NCI-H2171 treated with DMSO at 0.1 percent for 48 hours (cell line): ENCODE results near the gene PRDM16.

Experiments
- DNase-seq: peaks from one replicate; lab custom pipeline; 2025; lab: John Stamatoyannopoulos, UW

Gene PRDM16

DNA sequence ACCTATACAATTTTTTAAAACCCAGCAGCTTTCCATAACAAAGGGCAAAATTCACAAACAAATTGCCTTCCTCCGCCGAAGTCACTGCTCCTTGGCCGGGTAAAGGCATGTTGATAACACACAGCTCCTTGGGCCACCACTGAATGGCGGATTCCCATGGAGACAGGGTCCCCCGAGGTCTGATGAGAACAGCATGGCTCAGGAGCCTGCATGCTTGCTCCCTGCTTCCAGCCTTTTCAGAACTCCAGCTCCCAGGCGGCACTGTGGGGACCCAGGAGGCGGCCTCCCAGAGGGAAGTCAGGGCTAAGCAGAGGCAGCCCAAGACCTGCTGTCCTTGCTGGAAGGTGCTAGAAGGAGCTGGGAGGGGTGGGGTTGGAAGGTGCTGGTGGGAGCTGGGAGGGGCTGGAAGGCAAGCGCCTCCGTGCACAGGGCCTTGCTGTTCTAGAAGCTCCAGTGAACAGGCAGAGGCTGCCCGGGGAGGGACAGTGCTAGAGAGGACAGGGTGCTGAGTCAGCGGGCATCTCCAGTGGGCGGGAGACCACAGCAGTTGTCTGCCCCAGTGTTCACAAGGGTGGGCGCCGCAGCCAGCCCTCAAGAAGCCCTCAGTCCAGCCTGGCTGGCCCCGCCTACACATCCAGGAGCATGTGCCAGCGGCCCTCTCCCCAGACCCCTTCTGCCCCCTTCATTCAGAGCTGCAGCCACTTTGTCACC is 35.1 kb downstream of the PRDM16 start:
- DNase-seq, result no peak

DNA sequence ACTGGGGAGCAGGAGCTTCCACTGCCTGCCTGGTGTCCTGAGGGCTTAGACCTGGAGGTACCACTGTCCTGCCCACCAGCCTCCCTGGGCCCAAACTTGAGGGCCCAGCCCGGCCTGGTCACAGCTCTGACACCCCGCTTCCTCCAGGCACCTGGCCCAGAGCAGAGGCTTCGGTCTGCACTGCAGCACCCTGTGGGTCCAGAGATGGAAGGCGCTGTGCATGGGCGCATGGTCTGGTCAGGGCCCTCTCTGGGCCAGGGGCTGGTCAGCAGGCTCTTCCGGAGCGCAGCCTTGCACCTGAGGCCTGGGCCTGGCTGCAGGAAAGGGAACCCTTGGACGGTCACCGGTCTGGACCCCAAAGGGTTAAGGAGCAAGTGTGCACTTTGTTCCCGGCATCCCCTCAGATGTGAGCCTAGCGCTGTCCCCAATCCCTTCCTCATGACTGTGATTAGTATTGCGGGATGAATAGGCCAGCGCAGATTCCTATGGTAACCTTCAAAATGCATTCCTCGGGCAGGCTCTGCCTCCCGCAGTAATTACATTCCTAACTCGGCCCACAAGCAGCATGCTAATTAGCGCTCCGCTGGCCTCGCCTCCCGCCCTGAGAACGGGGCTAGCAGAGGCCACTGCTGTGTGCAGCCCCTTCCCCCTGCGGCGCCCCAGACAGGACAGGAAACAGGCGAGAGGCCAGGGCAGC is 36.3 kb downstream of the PRDM16 start:
- DNase-seq, result no peak

DNA sequence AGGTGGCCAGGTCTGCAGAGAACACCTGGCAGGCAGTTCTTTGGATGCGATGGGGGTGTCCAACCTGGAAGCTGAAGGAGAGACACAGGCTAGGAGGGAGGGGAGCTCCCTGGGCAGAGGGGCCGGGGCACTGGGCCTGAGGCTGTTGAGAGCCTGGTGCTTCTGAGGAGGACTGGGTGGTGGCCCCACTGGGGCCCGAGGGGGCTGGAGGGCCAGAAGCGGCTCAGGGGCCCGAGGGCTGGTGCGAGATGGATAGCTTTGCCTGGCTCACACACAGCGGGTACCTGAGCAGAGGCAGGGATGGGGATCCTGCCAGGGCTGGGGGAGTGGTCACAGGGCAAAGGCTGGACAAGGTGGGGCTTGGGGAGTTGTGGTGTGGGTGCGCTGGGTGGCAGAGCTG is 37.2 kb downstream of the PRDM16 start:
- peak; percentile 86 for DNase-seq

DNA sequence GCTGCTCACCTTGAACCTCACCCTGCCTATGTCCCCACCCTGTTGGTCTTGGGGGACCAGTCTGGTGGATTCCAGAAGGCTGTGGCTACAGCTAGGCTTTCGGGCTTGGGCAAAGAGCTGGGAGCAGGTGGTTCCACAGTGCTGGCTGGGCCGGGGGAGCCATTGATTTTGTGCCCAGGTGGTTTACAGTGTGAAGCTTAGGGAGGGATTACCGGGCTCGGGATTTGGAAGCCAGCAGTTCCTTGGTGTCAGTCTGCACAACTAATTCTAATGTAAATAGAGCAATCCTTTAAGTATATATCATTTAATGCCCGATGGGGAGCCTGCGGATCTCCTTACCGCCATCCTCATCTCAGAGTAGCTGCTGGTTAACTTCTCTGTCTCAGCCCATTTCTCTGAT is 38.2 kb downstream of the PRDM16 start:
- DNase-seq, result no peak

DNA sequence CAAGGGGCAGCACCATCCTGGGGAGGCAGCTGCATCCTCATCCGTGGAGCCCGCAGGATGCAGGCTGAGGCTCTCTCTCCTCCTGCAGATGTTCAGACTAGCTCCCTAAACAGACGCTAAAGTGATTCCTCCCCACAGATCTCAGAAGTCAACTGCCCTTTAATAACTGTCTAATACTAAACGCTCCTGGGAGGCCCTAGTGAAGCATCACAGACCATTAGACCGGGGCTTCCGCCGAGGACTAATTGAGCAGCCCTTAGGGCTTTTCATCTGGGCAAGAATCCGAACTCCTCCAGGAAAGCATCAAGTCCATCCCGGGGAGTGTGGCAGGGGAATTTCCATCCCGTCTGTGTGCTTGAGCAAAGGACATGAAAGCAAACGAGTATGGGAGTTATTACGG is 40.4 kb downstream of the PRDM16 start:
- peak; percentile 16 for DNase-seq

DNA sequence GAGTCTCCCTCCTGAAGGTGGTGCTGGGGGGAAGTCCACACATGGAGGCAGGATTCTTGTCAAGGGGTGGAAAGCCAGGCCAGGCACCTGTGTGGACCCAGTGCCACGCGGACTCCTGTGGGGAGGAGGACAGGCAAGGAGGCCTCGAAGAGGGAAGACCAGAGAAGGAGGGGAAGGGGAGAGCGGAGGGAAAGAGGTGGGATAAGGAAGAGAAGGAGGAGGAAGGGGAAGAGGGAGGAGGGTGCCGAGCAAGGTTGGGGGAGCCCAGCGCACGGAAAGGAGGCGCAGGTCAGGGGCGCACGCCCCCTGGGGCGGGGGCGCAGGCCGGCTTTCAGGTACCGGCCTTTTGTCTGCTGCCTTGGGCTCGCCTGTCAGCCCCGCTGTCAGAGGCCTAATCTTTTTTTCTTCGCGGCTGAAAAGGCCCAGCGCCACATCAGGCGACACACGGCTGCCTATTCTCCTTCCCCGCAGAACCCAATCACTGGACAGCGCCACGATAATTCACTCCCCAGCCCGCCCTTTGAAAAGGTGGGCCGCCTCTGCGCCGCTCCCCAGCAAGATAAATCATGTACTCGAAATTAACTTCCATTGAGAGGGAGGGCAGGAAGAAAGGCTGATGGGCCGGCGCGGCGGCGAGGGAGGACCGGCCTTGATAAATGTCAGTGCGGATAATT is 42.5 kb downstream of the PRDM16 start:
- DNase-seq, result no peak

DNA sequence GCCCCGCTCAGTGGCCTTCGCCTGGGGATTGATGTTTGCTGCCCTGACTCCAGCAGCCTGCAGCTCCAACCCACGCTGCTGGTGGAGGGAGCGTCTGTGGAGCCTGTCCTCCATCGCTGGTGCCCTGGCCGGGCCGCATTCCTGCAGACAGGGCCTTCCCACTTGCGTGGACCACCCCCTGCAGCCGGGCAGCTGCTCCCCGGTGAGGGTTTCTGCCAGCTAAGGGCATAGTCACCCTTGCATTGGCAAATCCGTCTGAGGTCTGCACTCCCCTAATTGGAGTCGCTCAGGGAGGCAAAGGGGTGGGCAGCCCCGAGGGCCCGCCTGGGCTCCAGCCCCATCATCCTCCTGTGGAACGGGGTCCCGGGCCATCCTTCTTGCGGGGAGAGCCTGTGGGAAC is 43.5 kb downstream of the PRDM16 start:
- DNase-seq, result no peak

DNA sequence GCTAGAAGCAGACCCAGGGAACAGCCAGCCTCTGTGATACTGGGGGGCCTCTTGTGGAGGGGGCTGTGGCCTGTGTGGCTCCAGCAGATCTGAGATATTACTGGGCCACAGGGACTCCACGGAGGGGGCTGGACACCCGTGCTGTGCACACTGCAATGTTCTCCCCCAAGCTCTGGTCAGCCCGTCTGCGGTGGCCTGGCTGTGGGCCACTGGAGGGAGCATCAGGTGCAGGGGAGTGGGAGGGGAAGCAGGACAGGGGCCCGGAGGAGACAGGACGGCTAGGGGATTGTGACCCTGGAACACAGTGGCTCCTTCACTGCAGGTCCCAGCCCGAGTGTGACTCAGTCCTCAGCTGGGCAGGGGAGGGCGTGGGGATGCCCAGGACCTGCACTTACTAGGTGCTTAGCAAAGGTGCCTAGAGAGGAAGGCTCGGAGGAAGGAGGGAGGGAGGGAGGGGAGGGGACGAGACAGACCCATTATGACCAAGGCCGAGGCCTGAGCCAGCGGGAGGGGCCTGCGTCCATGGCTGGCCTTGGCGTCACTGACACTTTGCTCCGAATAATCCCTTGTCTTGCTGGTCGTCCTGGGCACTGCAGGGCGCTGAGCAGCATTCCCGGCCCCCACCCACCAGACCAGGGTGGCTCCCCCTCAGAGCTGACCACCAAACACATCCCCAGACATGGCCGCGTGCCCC is 44.2 kb downstream of the PRDM16 start:
- DNase-seq, result no peak

DNA sequence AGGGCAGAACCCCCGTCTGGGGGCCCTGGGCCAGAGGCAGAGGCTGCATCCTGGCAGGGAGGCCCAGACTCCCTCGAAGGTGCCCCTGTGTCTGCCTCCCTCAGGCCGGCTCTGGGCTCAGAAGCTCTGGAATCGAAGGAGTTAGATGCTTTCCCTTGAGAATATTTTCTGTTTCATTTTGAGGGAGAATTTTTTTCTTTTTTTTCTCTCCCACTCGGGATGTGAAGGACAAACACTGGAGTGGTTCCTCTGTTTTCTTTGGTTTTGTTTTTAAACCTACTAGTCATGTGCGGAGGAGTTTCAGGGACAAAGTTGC is 44.7 kb downstream of the PRDM16 start:
- no peak for DNase-seq

DNA sequence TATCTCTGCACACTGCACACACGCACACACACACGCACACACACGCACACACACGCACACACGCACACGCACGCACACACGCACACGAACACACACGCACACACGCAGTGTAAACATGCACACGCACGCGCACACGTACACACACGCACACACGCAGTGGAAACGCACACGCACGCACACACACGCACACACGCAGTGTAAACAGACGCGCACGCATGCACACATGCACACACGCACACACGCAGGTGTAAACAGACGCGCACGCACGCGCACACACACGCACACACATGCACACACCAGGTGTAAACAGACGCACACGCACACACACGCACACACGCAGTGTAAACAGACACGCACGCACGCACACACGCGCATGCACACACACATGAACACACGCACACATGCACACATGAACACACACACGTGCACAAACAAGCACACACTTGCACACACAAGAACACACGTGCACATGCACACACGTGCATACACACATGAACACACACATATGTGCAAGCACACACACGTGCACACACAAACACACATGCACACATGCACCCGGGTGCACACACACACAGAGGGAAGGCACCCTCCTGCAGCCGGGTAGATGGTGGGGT is 45.2 kb downstream of the PRDM16 start:
- no peak for DNase-seq

DNA sequence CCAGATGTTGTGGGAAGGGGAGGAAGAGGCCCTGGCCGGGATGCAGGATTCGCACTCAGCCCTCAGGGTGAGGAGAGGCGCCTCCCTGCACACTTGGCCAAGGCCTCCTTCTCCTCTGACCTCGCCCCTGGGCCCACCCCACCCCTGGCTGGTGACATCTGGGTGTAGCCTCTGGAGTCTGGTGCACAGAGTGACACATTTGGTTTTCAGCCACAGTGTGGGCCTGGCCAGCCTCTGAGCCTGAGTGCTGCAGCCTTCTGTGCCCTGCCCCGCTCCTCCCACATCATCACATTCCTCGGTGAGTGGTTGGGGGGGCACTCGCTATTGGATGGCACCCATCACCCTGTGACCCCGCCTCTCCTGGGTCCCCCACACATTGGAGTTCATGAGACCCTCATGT is 45.8 kb downstream of the PRDM16 start:
- DNase-seq, result no peak

DNA sequence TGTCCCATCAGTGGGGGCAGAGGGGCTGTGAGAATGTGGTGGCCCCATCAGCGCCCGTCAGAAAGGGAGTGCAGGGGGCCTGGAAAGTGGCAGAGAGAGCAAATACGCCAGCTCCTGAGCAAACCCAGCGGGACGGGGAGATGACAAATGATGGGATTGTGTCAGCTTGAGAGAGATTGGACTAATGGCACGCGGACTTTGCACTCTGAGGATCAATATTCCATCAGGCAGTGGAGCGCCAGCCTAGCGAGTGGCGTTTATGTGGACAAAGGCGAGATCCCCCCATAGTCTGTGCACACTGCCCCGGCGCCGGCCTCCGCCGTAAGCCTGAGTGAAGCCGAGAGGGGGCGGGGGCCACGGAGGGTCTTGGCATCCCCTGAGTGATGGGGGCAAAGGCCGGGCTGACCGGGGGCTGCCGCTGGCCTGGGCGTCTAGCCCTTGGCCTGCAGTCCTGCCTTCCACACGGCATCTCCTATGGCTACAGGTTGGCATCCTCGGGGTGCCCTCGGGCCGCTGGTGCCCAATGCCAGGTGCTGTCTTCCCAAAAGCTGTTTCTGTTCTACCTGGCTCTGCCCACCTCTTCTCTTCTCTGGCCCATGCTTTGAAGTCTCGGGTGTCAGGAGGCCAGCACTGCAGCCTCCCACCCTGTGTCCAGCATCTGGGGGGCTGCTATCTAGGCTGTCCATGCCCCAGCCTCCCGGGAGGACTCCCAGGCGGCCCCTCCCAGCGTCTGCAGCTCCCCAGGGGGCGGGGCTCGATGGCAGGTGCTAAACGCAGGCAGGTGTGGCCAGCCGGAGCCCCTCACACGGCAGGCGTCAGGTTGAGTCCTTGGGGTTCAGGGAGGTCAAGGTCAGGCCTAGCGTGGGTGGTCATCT is 46.5 kb downstream of the PRDM16 start:
- no peak for DNase-seq

DNA sequence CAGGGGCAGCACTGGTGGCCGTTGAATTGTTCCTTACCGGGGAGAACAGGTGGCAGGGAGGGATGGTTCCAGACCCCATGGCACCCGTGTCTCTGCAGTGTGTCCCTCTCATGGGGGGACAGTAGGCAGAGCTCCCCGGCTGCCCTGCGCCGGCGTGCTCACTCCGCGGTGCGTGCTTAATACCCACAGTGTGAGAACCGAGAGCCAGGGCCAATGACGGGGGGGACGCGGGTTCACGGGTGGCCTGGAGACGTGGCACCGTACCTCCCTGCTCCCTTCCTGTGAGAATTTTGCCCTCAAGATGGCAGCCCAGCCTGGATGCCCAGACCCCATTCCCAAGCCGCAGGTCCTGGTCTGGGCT is 47.1 kb downstream of the PRDM16 start:
- no peak for DNase-seq

DNA sequence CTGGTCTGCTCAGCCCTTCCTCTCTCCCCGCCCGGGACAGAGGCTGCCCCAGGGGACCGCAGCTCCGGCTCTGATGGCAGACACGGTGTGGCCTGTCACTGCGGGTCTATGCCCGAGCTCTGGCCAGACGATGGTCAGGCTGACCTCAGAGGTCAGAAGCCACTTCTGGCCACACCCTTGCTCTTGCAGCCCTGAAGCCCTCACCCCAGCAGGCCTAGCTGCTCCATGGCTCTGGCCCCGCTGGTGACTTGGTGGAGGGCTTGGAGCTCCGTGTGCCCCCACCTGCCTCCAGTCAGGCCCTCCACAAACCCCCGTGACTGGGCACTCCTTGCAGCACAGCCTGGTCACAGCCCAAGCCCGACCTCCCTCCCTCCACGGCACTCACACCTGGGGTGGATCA is 47.6 kb downstream of the PRDM16 start:
- DNase-seq, result no peak

DNA sequence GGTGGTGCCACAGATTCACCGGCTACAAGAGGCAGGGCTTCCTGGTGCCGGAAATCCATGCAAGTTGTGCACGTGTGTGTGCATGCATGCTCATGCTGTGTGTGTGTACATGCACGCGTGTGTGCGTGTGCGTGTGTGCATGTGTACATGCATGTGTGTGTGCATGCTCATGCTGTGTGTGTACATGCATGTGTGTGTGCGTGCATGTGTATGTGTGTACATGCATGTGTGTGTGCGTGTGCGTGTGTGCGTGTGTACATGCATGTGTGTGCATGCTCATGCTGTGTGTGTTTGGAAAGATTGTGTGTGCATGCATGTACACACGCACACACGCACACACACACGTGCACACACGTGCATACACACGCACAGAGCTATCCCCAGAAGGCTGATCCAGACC is 48.9 kb downstream of the PRDM16 start:
- DNase-seq, result no peak

DNA sequence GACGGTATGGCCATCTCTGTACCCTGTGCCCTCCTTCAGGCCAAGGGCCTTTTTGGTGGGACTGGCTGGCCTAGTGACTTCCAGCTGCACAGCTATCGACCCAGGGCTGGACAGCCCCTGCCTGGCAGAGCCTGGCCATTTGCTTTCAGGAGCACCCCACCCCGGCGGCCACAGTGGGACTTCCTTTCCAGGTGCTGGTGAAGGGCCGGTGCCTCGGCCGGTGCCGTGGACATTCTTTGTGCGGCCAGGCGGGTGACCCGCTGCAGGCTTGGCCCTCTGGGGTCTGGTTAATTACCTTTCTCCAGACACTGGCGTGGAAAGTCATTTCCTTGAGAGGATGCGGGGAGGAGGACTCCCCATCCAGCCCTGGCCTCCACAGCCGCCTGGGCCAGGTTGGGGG is 50.1 kb downstream of the PRDM16 start:
- DNase-seq, result no peak

DNA sequence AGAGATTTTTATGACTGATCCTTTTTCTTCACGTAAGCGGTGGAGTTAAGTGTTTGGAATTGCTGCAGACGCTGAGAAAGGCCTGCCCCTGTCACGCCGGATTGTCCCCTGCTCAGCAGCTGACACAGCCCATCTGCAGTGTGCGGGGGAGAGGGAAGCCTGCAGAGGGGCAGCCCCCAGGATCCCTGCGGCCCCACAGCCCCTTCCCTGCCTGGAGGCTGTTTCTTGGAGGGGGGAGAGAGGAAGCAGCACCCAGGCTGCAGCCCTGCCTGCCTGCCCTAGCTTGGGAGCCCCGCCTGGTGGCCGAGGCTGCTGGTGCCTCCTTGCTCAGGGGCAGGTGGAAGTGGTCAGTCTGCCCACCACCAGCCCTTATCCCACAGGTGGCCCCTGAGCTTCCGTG is 50.7 kb downstream of the PRDM16 start:
- DNase-seq, result no peak

DNA sequence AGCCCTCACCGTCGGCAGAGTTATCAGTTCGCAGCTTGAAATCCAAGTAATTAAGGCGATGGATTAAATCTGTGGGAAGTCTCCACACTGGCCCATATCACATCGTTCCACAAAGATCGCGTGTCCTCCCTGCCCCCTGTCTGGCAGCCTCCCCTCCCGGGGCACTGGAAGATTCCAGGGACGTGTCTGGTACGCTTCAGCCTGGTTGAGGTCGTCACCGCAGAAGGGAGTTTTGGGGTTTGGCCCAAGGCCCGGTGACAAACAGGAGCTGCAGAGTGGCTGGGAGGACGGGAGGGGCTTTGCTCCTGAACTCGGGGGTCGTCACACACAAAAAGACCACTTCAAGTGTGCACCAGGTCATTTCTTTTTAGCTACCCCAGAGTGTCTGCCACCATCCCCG is 51.1 kb downstream of the PRDM16 start:
- DNase-seq, result no peak

DNA sequence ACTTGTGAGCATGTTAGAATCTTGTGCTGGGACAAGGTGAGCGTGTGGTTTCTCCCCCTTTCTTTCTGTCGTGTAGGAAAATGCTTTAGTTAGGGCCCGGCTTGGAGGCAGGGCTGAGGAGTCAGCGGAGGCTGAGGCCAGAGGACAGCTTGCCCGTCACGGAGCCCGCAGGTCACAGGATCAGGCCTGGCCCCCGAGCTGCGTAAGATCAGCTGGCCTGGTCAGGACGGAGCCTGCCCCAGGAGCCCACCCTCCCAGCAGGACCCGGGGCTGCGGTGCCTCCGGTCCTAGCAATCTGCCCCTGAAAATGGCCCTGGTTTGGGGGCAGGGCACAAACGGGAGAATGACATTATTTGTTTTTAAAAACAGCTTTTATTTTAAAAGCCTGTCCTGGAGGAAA is 52.0 kb downstream of the PRDM16 start:
- no peak for DNase-seq

DNA sequence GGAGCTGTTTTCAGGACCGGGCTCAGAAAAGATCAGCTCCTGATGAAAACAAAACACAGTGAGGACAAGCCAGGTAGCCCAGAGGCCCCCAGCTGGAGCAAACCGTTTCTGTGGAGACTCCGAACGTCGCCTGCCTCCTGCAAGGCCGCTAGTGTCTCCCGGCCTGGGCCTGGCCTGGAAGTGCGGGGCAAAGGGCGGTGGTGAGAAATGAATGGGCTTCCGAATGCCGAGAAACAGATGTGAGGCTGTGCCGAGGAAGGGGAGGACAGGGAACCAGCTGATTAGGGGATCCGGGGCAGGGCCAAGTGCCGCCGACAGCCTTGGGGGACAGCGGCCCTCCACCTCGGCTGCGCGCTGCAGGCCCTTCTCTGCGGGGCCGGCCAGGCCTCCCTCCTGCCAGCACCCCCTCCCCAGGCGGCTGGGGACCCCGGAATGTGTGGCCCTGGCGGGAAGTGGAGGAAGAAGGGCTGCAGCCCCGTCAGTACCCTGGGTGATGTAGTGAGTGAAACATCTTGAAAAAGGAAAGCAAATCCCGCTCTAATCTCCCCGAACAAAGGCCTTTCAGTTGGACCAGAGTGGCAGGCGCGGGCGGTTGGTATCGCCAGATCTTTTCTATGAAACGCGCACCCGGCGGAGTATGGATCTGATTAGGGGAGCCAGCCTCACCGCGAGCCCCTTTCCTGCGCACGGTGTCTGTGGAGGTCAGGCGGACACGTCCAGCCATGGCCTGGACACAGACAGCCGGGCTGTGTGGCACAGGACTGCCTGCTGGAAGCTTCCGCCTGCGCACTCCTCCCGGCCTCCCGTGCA is 52.6 kb downstream of the PRDM16 start:
- DNase-seq, result no peak

DNA sequence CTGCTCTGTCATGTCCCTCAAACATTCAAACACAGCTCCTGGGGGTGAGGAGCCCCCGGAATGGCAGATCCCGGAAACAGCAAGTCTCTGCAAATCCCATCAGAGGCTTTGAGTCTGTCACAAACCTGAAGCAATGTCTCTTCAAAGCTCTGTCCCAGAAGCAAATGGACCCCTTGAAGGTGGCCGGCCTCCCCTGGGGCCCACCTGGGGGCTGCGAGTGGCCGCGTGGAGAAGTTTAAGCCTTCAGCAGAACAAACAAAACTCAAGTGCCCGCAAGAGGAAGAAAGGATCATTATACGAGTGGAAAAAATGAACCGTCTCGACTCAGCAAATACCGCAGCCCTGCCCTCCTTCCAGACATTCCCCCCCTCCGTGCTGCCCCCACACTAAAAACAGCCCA is 53.3 kb downstream of the PRDM16 start:
- no peak for DNase-seq
